DOHH2 (cell line): ENCODE data around the gene FXYD6.

ENCODE experiments used
- H3F3A ChIP-seq: fragments of 200-600 bp; sonication (generic), shearing (Covaris generic); 2 replicates; pipeline ENCODE4 v1.6.0; 2016; ENCODE audit warnings: antibody characterized with exemption, mild to moderate bottlenecking; ENCODE audit not compliant: control insufficient read depth, insufficient read depth
- H3K27ac ChIP-seq: fragments of 200-600 bp; sonication (generic); 2 replicates; pipeline ENCODE4 v1.5.1; 2014; ENCODE audit warnings: low read depth, mild to moderate bottlenecking, low read length, moderate library complexity
- H3K27me3 ChIP-seq: fragments of 200-600 bp; sonication (generic); 2 replicates; pipeline ENCODE4 v1.6.1; 2014; ENCODE audit warnings: mild to moderate bottlenecking, low read length, mixed read lengths; ENCODE audit not compliant: control insufficient read depth
- H3K36me3 ChIP-seq: fragments of 200-600 bp; sonication (generic); 2 replicates; pipeline ENCODE4 v1.6.1; 2014; ENCODE audit warnings: mild to moderate bottlenecking, low read length, moderate library complexity, mixed read lengths; ENCODE audit not compliant: control insufficient read depth
- H3K4me1 ChIP-seq: fragments of 200-600 bp; sonication (generic); 2 replicates; pipeline ENCODE4 v1.6.1; 2014; ENCODE audit warnings: mild to moderate bottlenecking, low read length, mixed read lengths; ENCODE audit not compliant: control insufficient read depth
- H3K4me2 ChIP-seq: fragments of 200-600 bp; sonication (generic); 2 replicates; pipeline ENCODE4 v1.6.0; 2014; ENCODE audit warnings: mild to moderate bottlenecking, low read length, moderate library complexity
- H3K4me3 ChIP-seq: fragments of 200-600 bp; sonication (generic); 2 replicates; pipeline ENCODE4 v1.5.1; 2014; ENCODE audit warnings: mild to moderate bottlenecking, low read length, mixed read lengths
- H3K79me2 ChIP-seq: fragments of 200-600 bp; sonication (generic); 2 replicates; pipeline ENCODE4 v1.6.1; 2014; ENCODE audit warnings: mild to moderate bottlenecking, low read length, mixed read lengths; ENCODE audit not compliant: control insufficient read depth
- H3K9me2 ChIP-seq: fragments of 200-600 bp; sonication (generic); replicated peaks from 2 replicates; pipeline ENCODE4 v1.6.1; 2014; ENCODE audit warnings: mild to moderate bottlenecking, low read length, mixed read lengths; ENCODE audit not compliant: control insufficient read depth
- H3K9me3 ChIP-seq: fragments of 200-600 bp; sonication (generic); 2 replicates; pipeline ENCODE4 v1.6.1; 2014; ENCODE audit warnings: antibody characterized with exemption, low read length, mixed read lengths; ENCODE audit not compliant: control insufficient read depth, insufficient read depth
- H4K20me1 ChIP-seq: fragments of 200-600 bp; sonication (generic); 2 replicates; pipeline ENCODE4 v1.6.0; 2014; ENCODE audit warnings: low read depth, mild to moderate bottlenecking, antibody characterized with exemption, low read length, moderate library complexity; ENCODE audit not compliant: control insufficient read depth, insufficient read depth
- EZH2phosphoT487 ChIP-seq: fragments of 200-600 bp; sonication (generic); IDR thresholded peaks from 2 replicates; pipeline ENCODE4 v1.6.1; 2017; ENCODE audit warnings: borderline replicate concordance, mild to moderate bottlenecking, antibody characterized with exemption, low read length, moderate library complexity, mixed read lengths
- TF ChIP-seq, protein P1 (sequence below): fragments of 200-600 bp; sonication (generic); IDR thresholded peaks from one replicate; pipeline ENCODE4 v1.5.1; 2014; ENCODE audit warnings: antibody characterized with exemption, mild to moderate bottlenecking, low read depth, low read length; ENCODE audit not compliant: poor library complexity, severe bottlenecking

Gene FXYD6

DNA sequence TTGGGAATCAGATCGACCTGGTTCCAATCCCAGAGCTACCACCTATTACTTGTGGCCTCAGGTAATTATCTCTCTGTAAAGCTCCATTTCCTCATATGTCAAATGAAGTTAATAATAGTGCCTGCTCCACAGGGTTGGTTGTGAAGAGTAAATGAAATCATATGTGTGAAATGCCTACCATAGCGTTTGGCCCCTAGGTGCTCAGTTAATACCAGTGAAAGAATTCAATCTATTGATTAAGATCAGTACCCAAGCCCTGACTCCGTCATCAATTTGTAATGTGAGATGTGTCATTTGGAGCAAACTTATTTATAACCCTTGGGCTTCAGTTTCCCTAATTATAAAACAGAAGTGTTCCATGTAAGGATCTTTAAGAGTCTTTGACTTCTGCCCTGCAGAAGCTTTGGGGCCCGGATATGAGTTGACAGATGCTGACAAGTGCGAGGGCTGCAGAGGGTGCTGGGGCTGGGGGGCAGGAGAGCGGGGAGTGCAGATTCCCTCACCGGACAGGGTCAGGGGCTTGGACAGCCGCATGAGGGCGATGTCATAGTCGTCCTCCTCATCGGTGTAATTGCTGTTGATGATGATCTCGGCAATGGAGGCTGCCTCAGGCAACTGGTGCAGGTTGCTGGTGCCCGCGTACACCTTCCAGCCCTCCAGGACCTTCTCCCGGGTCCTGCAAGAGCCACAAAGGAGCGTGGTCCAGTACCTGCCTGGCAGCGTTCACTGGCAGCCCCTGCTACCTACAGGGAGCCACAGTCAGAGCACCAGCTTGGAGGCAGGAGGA is 31.8 kb upstream of the FXYD6 start:
- H3K4me3 ChIP-seq = peak overlapping the region; percentile 60; the same call in 1 of the 2 replicates
- H3F3A ChIP-seq = no peaks in the 10 kb centered on the region

DNA sequence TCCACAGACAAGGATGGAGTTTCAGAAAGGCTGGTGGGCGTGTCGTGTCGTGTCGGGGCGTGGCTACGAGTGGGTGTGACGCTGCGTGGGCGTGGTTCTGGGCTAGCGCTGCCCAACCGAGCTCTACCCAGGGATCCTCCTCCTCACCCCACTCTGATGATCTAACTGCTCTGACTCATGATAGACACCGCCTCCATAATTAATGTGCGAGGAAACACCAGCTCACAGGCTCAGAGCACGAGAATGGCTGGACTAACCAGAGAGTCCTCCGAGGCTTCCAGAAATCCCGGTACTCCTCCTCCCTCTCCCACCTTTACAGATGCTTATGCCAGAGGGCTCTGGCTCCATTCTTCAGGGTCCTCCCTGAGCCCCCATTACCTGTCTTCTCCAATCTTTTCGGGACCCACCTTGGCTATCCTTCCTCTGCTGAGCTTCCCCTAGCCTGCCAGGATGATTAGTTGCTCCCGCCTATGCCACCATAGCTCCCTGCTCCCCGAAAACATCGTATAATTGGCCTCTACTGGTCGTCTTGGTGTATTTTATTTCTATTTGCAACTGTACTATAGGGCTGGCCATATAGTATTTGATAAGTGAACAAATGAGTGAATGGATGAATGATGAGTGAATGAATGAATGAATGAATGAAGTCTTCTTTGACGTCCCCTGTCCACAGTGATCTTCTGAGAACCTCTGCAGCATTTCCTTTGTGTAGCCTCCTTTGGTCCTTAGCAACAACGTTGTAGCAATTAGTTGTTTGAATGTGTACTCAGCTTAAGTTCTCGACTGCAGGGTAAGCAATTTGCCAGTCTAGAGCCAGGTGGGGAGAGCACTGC is 31.0 kb upstream of the FXYD6 start:
- H3K27me3 ChIP-seq = no peaks in the 10 kb centered on the region
- peak overlapping the region; percentile 65 for H3K4me2 ChIP-seq
- H3F3A ChIP-seq = no peaks in the 10 kb centered on the region
- TF ChIP-seq, protein P1, sequence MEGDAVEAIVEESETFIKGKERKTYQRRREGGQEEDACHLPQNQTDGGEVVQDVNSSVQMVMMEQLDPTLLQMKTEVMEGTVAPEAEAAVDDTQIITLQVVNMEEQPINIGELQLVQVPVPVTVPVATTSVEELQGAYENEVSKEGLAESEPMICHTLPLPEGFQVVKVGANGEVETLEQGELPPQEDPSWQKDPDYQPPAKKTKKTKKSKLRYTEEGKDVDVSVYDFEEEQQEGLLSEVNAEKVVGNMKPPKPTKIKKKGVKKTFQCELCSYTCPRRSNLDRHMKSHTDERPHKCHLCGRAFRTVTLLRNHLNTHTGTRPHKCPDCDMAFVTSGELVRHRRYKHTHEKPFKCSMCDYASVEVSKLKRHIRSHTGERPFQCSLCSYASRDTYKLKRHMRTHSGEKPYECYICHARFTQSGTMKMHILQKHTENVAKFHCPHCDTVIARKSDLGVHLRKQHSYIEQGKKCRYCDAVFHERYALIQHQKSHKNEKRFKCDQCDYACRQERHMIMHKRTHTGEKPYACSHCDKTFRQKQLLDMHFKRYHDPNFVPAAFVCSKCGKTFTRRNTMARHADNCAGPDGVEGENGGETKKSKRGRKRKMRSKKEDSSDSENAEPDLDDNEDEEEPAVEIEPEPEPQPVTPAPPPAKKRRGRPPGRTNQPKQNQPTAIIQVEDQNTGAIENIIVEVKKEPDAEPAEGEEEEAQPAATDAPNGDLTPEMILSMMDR = no peak
- TF ChIP-seq EZH2phosphoT487 = no peak
- H3K4me3 ChIP-seq = peak overlapping the region; percentile 60
- no peaks in the 10 kb centered on the region for H3K9me2 ChIP-seq
- H3K4me1 ChIP-seq = peaks cover 14% of the 10 kb centered on the region
- no peaks in the 10 kb centered on the region for H3K36me3 ChIP-seq
- H3K9me3 ChIP-seq = no peaks in the 10 kb centered on the region
- H4K20me1 ChIP-seq = no peaks in the 10 kb centered on the region
- H3K27ac ChIP-seq = no peak overlapping the region
- H3K79me2 ChIP-seq = no peaks in the 10 kb centered on the region

More for the DNA sequence above, 31.8 kb upstream of the FXYD6 start:
- H3K9me2 ChIP-seq = no peaks in the 10 kb centered on the region
- no peaks in the 10 kb centered on the region for H3K36me3 ChIP-seq
- H3K27ac ChIP-seq = no peak overlapping the region
- H3K79me2 ChIP-seq = no peaks in the 10 kb centered on the region
- H3K4me2 ChIP-seq = peak overlapping the region; percentile 65
- H3K9me3 ChIP-seq = no peaks in the 10 kb centered on the region
- H4K20me1 ChIP-seq = no peaks in the 10 kb centered on the region
- peaks cover 6% of the 10 kb centered on the region for H3K27me3 ChIP-seq
- peaks cover 14% of the 10 kb centered on the region for H3K4me1 ChIP-seq
- TF ChIP-seq, protein P1 = no peak

DNA sequence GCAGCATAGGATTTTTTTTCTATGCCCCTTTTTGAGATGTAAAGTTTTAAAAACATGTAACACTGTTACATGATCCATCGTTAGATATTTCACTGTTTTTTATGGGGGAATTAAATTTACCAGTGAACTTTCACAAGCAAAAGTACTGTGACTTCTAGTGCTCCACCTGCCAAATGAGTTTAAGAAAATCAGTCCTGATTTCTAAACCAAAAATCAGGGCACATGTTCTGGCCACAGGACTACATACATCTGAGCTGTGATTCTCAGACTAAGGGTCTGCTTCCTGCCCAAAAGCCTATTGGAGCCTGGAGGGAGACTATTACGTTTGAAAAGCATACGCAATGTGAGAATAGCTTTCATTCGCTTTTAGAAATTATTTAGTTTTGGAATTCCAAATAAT is 30.3 kb upstream of the FXYD6 start:
- H3K79me2 ChIP-seq = no peaks in the 10 kb centered on the region
- no peak overlapping the region for H3K27ac ChIP-seq
- no peak for TF ChIP-seq EZH2phosphoT487
- TF ChIP-seq, protein P1 = no peak
- H3K36me3 ChIP-seq = no peaks in the 10 kb centered on the region
- H3K9me2 ChIP-seq = no peaks in the 10 kb centered on the region
- no peak overlapping the region for H3K4me2 ChIP-seq
- H3K4me3 ChIP-seq = no peak overlapping the region
- no peaks in the 10 kb centered on the region for H3F3A ChIP-seq
- H4K20me1 ChIP-seq = no peaks in the 10 kb centered on the region
- H3K4me1 ChIP-seq = peaks cover 14% of the 10 kb centered on the region
- no peaks in the 10 kb centered on the region for H3K27me3 ChIP-seq
- no peaks in the 10 kb centered on the region for H3K9me3 ChIP-seq
